Measurements from ENCODE around the gene ACOT11.

Gene ACOT11

DNA sequence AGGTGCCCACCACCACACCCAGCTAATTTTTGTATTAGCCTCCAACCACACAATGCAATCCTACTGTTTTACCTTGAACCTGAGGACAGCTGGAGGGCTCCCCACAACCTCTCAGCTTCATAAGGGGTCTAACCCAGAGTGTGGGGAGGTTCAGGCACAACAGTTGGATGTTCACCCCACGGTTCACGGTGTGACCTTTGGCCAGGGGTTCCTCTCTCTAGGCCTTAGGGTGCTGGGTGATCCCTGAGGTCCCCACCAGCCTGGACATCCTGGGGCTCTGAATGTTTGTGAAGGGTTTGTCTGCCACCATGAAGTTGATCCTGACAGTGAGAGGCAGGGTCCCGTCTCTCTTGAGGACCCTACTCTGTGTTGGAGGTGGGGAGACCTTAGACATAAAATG lies 3.9 kb downstream of the ACOT11 start:
- no peak for ATAC-seq
- TF ChIP-seq ZNF8 (CRISPR knock-in tag; IDR thresholded peaks at IDR 0.05) (no peak), ZNF565 (CRISPR knock-in tag; conservative IDR thresholded peaks at IDR 0.05; ENCODE audit: low read depth) (no peak), ZFP3 (CRISPR knock-in tag; IDR thresholded peaks at IDR 0.05) (no peak), PPARA (CRISPR knock-in tag; IDR thresholded peaks at IDR 0.05; ENCODE audit: borderline replicate concordance) (no peak), CSRNP3 (CRISPR knock-in tag; IDR thresholded peaks at IDR 0.05) (no peak), ZFP30 (CRISPR knock-in tag; IDR thresholded peaks at IDR 0.05) (no peak), BACH2 (CRISPR knock-in tag; IDR thresholded peaks at IDR 0.05; ENCODE audit: borderline replicate concordance) (no peak), ESRRG (CRISPR knock-in tag; IDR thresholded peaks at IDR 0.05) (no peak), TSHZ2 (CRISPR knock-in tag; IDR thresholded peaks at IDR 0.05) (no peak), TCF4 (CRISPR knock-in tag; IDR thresholded peaks at IDR 0.05; ENCODE audit: borderline replicate concordance) (no peak), ZNF70 (CRISPR knock-in tag; IDR thresholded peaks at IDR 0.05) (no peak), CSDC2 (CRISPR knock-in tag; IDR thresholded peaks at IDR 0.05) (no peak)
- TF ChIP-seq, protein P1, sequence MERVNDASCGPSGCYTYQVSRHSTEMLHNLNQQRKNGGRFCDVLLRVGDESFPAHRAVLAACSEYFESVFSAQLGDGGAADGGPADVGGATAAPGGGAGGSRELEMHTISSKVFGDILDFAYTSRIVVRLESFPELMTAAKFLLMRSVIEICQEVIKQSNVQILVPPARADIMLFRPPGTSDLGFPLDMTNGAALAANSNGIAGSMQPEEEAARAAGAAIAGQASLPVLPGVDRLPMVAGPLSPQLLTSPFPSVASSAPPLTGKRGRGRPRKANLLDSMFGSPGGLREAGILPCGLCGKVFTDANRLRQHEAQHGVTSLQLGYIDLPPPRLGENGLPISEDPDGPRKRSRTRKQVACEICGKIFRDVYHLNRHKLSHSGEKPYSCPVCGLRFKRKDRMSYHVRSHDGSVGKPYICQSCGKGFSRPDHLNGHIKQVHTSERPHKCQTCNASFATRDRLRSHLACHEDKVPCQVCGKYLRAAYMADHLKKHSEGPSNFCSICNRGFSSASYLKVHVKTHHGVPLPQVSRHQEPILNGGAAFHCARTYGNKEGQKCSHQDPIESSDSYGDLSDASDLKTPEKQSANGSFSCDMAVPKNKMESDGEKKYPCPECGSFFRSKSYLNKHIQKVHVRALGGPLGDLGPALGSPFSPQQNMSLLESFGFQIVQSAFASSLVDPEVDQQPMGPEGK (CRISPR knock-in tag; IDR thresholded peaks at IDR 0.05; ENCODE audit: borderline replicate concordance) = no peak
- TF ChIP-seq, protein P2, sequence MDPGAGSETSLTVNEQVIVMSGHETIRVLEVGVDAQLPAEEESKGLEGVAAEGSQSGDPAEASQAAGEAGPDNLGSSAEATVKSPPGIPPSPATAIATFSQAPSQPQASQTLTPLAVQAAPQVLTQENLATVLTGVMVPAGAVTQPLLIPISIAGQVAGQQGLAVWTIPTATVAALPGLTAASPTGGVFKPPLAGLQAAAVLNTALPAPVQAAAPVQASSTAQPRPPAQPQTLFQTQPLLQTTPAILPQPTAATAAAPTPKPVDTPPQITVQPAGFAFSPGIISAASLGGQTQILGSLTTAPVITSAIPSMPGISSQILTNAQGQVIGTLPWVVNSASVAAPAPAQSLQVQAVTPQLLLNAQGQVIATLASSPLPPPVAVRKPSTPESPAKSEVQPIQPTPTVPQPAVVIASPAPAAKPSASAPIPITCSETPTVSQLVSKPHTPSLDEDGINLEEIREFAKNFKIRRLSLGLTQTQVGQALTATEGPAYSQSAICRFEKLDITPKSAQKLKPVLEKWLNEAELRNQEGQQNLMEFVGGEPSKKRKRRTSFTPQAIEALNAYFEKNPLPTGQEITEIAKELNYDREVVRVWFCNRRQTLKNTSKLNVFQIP (CRISPR knock-in tag; IDR thresholded peaks at IDR 0.05; ENCODE audit: borderline replicate concordance, low read depth) = no peak

- TF ChIP-seq OSR1 (CRISPR knock-in tag; IDR thresholded peaks at IDR 0.05) = no peak
- no peak for ATAC-seq
These were observed 5.7 kb downstream of the ACOT11 start for GRCh38 chr1:54553602-54554313.

- TF ChIP-seq ESRRG (CRISPR knock-in tag; IDR thresholded peaks at IDR 0.05) (no peak), OSR1 (CRISPR knock-in tag; IDR thresholded peaks at IDR 0.05) (no peak), ZFP30 (CRISPR knock-in tag; IDR thresholded peaks at IDR 0.05) (no peak), ZFP3 (CRISPR knock-in tag; IDR thresholded peaks at IDR 0.05) (no peak), RARB (CRISPR knock-in tag; IDR thresholded peaks at IDR 0.05) (no peak), CSDC2 (CRISPR knock-in tag; IDR thresholded peaks at IDR 0.05) (no peak), GLIS3 (CRISPR knock-in tag; IDR thresholded peaks at IDR 0.05) (no peak), ISL1 (CRISPR knock-in tag; IDR thresholded peaks at IDR 0.05) (no peak), ZNF8 (CRISPR knock-in tag; IDR thresholded peaks at IDR 0.05) (no peak), BACH2 (CRISPR knock-in tag; IDR thresholded peaks at IDR 0.05; ENCODE audit: borderline replicate concordance) (no peak)
- TF ChIP-seq, protein P2 (CRISPR knock-in tag; IDR thresholded peaks at IDR 0.05; ENCODE audit: borderline replicate concordance, low read depth) = no peak
These were observed 8.1 kb downstream of the ACOT11 start for GRCh38 chr1:54556110-54556509.

More at GRCh38 chr1:54556110-54556509, 8.1 kb downstream of the ACOT11 start:
- ATAC-seq = no peak
